Ureter (tissue), 1 donor: ENCODE data around the gene ARVCF. TPM values are rescaled to one million over a fixed set of nuclear protein-coding genes. Genes with fewer than 3 reads are reported as not detected.

Experiments
- DNase-seq: peaks from one replicate; pipeline ENCODE4 v3.0.0-alpha.2; 2020; ENCODE audit warnings: low spot score
- total RNA-seq: library from RNA; stranded (reverse); gene quantifications from one replicate; pipeline ENCODE4 v1.2.4, GENCODE V29; 2023
- donor health status: DM: yes; HTN: yes; CAD: no.

Gene ARVCF
- total RNA-seq, 1 donor from 2014 or later, result 11.5 TPM

GRCh38 chr22:19973551-19974267, 42.9 kb downstream of the ARVCF start:
- DNase-seq, result no peak

GRCh38 chr22:19972652-19973550, 43.7 kb downstream of the ARVCF start:
- DNase-seq, result no peak

GRCh38 chr22:19972251-19972650, 44.4 kb downstream of the ARVCF start:
- no peak for DNase-seq

- no peak for DNase-seq
Measured at GRCh38 chr22:19971276-19972124, 45.1 kb downstream of the ARVCF start.

GRCh38 chr22:19970479-19971275, 45.9 kb downstream of the ARVCF start:
- peak; percentile 78 for DNase-seq

- DNase-seq, result no peak
Measured at GRCh38 chr22:19970031-19970478, 46.6 kb downstream of the ARVCF start.

GRCh38 chr22:19969141-19969928, 47.3 kb downstream of the ARVCF start:
- DNase-seq, result no peak

- no peak for DNase-seq
Measured at GRCh38 chr22:19968450-19968891, 48.2 kb downstream of the ARVCF start.

- no peak for DNase-seq
Measured at GRCh38 chr22:19967850-19968449, 48.7 kb downstream of the ARVCF start.

- no peak for DNase-seq
Measured at GRCh38 chr22:19966908-19967750, 49.5 kb downstream of the ARVCF start.

- no peak for DNase-seq
Measured at GRCh38 chr22:19965771-19966709, 50.6 kb downstream of the ARVCF start.

GRCh38 chr22:19964701-19965386, 51.8 kb downstream of the ARVCF start:
- no peak for DNase-seq

- DNase-seq, result no peak
Measured at GRCh38 chr22:19963863-19964642, 52.6 kb downstream of the ARVCF start.

GRCh38 chr22:19962909-19963806, 53.5 kb downstream of the ARVCF start:
- DNase-seq, result peak; percentile 91

- peak; percentile 87 for DNase-seq
Measured at GRCh38 chr22:19962246-19962908, 54.2 kb downstream of the ARVCF start.
